Neural progenitor cell (in vitro differentiated cells): ENCODE measurements around the gene SCNN1B.

ENCODE experiments used
- CTCF ChIP-seq: fragments of 200-600 bp; sonication (generic); IDR thresholded peaks from 2 replicates; pipeline ENCODE4 v1.5.1; 2017; ENCODE audit warnings: antibody characterized with exemption, mild to moderate bottlenecking
- EZH2 ChIP-seq: fragments of 200-600 bp; sonication (generic); IDR thresholded peaks from 2 replicates; pipeline ENCODE4 v1.6.1; 2017; ENCODE audit warnings: antibody characterized with exemption, mild to moderate bottlenecking, moderate library complexity
- EZH2phosphoT487 ChIP-seq: fragments of 200-600 bp; sonication (generic); IDR thresholded peaks from 2 replicates; pipeline ENCODE4 v1.6.1; 2017; ENCODE audit warnings: antibody characterized with exemption

DNA sequence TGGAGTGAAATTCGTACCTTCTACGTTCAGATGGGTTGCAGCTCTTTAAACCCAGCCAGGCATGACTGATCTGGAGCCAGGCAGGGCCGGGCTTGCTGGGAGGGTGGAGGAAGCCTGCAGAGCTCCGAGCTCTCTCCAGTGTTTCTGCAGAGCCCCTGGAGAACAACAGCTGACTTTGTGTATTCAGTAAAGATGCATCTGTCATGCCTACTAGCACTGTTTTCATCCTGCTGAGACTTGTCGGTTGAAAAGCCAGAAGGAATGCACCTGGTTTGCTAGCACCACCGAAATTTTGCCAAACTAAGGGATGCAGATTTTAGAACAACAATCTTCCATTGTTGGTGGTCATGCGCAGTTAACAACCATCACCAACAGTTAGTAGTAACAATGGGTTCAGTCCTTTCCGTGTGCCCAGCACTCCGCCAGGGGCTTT, 22.4 kb upstream of the SCNN1B start:
- TF ChIP-seq CTCF: no peak
- TF ChIP-seq EZH2phosphoT487: no peak
- no peak for TF ChIP-seq EZH2
